GM21360 (cell line): Measurements from ENCODE around the gene PHPT1.
A peak's percentile ranks its signal among the peaks of the same experiment; 100 is the strongest.
"Not testable (repeated sequence)": the region's sequence is repeated elsewhere in the genome, so short reads cannot be mapped to it uniquely, and the experiment has no call there.

ENCODE experiments used
- ATAC-seq: cut with Tn5 transposase; IDR thresholded peaks from one replicate; pipeline ENCODE4 v1.9.1; 2021; ENCODE audit warnings: mild to moderate bottlenecking, moderate library complexity; ENCODE audit not compliant: unreplicated experiment

The PHPT1 gene

GRCh38 chr9:136881691-136882108, 32.5 kb downstream of the PHPT1 start:
- ATAC-seq: no peak

GRCh38 chr9:136882109-136882946, 33.1 kb downstream of the PHPT1 start:
- ATAC-seq: no peak

DNA sequence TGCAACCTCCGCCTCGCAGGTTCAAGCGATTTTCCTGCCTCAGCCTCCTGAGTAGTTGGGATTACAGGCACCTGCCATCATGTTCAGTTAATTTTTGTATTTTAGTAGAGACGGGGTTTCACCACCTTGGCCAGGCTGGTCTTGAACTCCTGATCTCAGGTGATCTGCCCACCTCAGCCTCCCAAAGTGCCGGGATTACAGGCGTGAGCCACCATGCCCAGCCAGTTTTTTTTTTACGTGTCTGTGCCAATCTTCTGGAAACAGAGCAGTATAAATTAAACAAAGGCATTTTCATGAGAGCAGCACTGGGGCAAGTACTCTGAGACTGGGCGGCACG, 33.7 kb downstream of the PHPT1 start:
- not testable (repeated sequence) for ATAC-seq

GRCh38 chr9:136883670-136884069, 34.5 kb downstream of the PHPT1 start:
- ATAC-seq: not testable (repeated sequence)

DNA sequence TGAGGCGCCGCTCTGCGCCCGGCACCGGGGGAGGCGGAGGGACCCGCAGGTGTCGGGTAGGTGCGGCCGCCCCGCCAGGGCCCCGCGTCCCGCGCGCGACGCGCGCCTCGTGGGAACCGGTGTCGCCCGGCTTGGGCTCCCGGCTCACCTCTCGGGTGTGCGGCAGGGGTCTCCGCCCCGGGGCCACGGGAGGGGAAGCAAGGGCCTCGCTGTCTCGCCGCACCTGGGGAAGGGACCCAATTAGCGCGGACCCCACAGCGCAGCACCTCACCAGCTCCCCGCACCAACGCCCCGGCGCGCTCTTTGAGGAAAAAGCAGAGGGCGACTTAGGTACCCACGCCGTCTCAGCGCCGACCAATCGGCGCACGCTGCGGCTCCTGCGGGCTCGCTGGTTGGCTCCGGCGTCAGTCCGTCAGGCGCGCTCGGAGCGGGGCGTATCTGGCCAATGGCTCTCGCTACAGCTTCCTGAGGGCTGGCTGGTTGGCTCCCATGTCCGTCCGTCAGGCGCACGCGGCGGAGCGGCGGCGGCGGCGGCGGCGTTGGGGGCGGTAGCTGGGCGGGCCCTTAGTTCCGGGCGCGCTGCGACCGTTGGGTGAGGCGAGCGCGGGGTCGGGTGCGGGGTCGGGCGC, 36.9 kb downstream of the PHPT1 start, which contains the start of gene TRAF2:
TSS of gene TRAF2 (plus strand) at position 567 of the 629 bp plus-strand sequence. CDS start 12,225 bp downstream, outside the sequence.
- ATAC-seq: peak; percentile 72

GRCh38 chr9:136886610-136887597, 37.7 kb downstream of the PHPT1 start:
- ATAC-seq: peak; percentile 6

DNA sequence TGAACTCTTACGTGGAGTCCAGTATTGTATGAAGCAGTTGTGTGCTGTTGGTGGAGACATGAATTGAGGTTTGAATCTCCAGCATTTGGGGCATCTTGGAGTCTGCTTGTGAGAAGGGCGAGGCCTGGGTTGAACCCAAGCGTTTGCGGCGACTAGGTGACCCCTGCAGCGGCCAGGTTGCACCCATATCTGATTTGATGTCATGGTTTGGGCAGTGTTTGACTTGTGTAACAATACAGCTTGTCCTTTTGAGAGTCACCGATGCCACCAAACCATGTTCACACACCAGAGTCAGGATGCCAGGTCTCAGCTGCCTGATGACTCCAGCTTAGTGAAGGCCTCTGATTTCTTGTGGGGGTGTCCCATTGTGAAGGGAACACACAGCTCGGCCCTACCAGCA, 39.2 kb downstream of the PHPT1 start:
- ATAC-seq: no peak

GRCh38 chr9:136889858-136890257, 40.6 kb downstream of the PHPT1 start:
- ATAC-seq: no peak

DNA sequence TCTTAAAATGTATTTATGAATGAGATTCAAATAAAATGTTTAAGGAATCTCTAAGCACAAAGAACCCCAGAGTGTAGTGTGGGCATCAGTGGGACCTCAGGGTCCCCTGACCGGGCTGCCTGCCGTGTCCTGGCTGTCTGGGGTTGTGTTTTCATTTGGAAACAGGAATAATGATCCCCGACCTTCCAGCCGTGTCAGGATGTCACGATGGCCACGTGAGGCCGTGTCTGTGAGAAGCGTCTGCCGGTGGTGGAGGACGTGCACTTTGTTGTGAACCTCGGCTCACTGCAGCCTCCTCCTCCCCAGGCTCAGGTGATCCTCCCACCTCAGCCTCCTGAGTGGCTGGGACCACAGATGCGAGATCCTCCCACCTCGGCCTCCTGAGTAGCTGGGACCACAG, 41.5 kb downstream of the PHPT1 start:
- ATAC-seq: no peak

- ATAC-seq: no peak
Measured at GRCh38 chr9:136896027-136896426, 46.8 kb downstream of the PHPT1 start.

DNA sequence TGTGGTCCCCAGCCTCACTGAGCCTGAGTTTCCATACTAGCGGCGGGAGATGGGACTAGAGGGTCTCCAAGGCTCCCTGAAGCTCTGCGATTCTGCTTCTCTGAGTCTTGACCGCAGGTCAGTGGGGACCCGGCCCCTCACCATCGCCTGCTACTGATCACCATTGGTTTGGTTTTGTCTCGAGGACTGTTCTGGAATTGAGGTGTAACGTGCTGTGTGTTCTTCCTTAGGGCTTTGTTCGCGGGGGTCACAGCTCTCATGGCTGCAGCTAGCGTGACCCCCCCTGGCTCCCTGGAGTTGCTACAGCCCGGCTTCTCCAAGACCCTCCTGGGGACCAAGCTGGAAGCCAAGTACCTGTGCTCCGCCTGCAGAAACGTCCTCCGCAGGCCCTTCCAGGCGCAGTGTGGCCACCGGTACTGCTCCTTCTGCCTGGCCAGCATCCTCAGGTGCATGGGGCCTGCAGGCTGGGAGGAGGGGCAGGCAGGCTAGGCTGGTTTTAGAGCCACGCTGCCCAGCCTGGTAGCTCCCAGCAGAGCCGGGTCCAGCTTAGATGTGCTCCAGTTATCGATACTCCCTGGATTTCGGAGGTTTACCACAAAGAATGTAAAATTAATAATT, 49.4 kb downstream of the PHPT1 start:
- no peak for ATAC-seq

GRCh38 chr9:136899196-136899595, 50.0 kb downstream of the PHPT1 start:
- ATAC-seq: no peak

DNA sequence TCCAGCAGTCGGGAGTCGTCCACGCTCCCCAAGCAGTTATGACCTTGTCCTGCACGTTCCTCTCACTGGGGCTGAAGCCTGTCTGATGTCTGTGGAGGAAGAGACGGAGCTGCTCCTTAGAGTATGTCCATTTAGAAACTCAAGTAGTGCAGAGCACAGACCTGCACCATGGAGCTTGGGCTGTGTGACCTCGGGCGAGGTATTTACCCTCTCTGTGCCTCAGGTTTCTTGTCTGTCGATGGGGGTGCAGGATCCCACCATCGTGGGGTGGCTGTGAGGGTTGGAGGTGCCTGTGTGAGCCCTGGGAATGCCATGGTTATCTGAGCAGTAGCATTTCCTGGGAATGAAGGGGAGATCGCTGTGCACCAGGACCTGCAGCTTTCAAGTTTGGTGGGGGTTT, 51.3 kb downstream of the PHPT1 start:
- ATAC-seq: no peak
